GM21528 (cell line): ENCODE results near the gene UBR2.
"Not testable (repeated sequence)": the region's sequence is repeated elsewhere in the genome, so short reads cannot be mapped to it uniquely, and the experiment has no call there.

Experiments
- ATAC-seq: cut with Tn5 transposase; IDR thresholded peaks from one replicate; pipeline ENCODE4 v1.9.1; 2021; ENCODE audit warnings: mild to moderate bottlenecking, moderate library complexity; ENCODE audit not compliant: unreplicated experiment, low FRiP score

Gene UBR2

DNA sequence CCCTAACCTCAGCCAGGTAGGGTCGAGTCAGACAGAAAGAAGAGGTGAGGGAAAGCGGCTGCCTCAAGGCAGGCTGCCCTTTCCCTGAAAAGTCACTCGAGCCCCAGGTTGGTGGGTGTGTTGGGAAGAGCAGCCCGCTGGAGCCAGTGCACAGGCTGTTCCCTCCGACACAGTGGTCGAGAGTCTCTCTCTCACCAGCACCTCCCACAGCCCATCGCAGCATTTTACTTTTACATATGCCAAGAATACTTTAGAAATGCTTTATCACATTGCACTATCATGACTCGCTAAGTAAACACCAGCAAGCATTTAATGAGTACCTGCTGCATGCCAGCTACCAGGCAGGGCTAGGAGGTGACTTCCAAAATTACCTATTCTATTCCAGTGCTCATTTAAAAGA is 156.9 kb downstream of the UBR2 start:
- no peak for ATAC-seq

DNA sequence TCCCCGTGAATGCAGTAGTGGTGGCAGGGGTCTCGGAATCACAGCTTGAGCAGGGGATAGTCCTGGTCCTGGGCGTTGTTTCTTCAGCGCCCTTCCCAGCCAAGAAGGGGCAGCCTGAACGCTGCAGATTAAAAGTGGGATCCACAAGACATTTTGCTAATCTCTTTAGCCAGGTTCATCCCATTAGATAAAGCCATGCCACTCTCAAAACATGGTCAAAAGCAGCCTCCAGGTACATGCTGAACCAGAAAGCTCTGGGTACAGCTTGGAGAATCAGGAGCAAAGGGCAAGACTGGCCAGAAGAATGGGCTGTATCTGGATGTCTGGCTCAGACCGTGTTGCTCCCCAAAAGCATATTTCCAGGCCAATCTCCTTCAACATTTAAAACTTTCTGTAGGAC is 158.7 kb downstream of the UBR2 start, which contains the start of gene PRPH2:
PRPH2 (minus strand) TSS at position 101 of the 400 bp plus-strand sequence. CDS start 263 bp downstream, outside the sequence.
- no peak for ATAC-seq

DNA sequence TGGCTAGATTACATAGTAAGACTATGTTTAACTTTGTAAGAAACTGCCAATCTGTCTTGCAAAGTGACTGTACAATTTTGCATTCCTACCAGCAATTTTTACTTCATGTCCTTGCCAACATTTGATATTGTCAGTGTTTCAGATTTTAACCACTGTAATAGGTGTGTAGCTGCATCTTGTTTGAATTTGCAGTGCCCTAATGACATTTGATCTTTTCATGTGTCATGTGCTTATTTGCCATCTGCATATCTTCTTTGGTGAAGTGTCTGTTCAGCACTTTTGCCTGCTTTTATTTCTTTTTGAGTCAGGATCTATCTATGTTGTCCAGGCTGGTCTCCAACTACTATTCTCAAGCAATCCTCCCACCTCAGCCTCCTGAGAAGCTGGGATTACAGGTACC is 161.0 kb downstream of the UBR2 start:
- no peak for ATAC-seq

DNA sequence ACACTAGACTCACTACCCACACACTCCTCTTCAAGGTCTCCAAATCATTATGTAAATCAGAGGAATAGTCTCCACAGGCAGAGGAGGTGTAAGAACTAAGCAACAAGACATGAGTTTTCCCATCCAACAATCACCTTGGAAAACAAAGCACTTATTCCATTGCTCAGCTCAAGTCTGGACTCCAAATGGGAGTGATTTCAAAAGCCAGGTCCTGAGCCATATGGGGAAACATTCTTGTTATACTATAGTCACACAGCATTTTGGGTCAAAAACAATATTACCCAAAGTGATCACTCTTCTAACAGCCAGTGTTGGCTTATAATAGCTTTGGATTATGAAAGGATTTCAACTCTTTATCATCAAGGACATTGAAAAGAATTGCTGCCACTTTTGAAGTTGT is 162.2 kb downstream of the UBR2 start:
- no peak for ATAC-seq

DNA sequence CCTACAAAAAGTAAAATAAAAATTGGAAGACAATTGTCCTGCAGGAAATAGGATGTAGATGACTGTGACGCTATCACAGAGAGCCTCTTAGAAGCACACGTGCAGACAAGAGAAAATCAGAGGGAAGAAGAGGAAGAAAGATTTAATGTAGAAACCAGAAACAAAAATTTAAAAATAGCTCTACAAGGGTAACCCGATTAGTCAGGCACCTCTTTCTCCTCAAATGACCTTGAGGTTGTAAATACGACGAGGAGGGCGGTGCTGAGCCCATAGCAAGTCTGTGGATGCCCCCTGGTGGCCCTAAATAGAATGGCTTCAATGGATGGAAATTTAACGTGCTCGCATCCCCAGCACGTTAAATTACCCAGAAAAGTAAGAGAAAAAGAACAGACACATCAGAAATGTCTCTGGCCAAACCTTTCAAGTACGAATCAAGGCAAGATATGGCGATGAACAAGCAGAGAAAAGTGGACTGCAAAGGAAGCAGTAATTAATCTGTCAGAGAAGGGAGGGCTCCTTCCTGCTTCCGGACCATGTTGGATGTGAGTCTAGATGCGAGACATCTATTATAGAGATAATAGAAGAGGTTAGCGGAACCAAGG is 162.8 kb downstream of the UBR2 start:
- ATAC-seq, result peak; percentile 82

DNA sequence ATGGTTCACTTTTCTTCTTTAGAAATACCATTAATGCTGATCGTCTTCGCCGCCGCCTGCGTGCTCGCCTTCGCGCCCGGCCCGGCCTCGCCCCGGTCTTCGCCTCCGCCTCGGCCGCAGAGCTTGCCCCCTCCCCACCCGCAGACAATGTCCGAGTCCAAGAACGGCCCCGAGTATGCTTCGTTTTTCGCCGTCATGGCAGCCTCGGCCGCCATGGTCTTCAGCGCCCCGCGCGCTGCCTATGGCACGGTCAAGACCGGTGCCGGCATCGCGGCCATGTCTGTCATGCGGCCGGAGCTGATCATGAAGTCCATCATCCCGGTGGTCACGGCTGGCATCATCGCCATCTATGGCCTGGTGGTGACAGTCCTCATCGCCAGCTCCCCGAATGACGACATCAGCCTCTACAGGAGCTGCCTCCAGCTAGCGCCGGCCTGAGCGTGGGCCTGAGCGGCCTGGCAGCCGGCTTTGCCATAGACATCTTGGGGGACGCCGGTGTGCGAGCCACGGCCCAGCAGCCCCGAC is 163.3 kb downstream of the UBR2 start:
- no peak for ATAC-seq

DNA sequence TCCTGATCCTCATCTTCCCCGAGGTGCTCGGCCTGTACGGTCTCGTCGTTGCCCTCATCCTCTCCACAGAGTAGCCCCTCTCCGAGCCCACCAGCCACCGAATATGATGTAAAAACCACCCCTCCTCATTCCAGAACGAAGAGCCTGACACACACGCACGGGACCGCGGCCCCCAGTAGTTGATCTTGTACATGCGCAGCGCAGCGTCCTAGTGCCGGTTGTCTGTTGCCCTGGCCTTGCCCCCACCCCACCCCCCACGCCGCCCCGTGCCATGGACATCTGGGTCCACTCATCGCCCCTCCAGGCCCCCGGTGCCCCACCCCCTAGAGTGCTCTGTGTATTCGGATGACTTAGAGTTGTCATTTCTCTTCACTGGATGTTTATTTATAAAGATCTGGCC is 163.8 kb downstream of the UBR2 start:
- ATAC-seq, result no peak

DNA sequence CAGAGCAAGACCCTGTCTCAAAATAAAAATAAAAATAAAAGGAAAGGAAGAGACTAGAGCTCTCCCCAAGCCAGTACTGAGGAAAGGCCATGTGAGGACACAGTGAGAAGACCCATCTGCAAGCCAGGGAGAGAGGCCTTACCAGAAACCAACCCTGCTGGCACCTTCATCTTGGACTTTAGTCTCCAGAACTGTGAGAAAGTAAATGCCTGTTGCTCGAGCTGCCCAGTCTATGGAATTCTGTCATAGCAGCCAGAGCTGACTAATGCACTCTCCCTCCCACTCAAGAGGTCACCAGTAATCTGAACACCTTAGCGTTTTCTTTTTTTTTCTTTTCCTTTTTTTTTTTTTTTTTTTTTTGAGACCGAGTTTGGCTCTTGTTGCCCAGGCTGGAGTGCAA is 165.9 kb downstream of the UBR2 start:
- ATAC-seq, result no peak

DNA sequence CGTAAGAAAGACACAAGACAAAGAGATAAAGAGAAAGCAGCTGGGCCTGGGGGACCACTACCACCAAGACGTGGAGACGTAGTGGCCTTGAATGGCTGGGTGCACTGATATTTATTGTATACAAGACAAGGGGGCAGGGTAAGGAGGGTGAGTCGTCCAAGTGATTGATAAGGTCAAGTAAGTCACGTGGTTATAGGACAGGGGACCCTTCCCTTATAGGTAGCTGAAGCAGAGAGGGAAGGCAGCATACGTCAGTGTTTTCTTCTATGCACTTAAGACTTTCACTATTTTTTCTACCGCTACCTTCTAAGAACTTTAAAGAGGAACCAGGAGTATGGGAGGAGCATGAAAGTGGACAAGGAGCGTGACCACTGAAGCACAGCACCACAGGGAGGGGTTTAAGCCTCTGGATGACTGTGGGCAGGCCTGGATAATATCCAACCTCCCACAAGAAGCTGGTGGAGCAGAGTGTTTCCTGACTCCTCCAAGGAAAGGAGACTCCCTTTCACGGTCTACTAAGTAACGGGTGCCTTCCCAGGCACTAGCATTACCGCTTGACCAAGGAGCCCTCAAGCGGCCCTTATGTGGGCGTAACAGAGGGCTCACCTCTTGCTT is 170.1 kb downstream of the UBR2 start:
- not testable (repeated sequence) for ATAC-seq

DNA sequence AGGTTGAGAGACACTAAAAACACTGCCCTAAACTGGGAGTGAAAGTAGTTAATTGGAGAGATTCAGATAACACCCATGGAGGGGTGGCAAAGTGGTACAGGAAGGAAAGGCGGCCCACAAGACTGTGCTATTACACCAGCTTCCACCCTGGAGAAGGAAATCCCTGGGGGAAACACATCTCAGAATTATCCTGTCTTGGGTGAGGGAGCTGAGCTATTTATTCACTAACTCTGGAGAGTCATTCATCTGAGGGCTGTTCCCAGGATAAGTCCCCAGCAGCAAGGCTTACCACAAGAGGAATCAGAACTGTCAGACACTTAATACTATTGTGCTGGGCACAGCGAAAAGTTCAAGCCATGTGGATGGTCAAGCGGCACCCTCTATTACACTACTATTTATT is 172.1 kb downstream of the UBR2 start:
- no peak for ATAC-seq

DNA sequence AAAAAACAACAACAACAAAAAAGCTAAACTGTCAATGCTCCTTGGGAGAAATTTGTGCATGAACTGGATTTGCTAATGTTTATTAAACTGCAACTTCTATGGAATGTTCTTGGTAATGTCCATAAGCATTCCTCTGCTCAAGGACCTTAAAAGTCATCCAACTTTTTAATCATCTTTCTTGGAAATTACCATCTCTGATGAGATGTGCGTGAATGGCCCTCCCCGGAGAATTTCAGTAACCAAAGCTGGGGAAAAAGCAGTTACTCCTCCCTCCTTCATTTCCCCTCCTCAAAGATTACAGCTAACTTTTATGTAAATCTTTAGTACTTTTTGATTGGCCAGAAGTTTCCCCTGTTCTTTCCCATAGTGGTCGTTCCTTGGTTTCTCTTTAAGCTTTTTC is 176.9 kb downstream of the UBR2 start:
- no peak for ATAC-seq

DNA sequence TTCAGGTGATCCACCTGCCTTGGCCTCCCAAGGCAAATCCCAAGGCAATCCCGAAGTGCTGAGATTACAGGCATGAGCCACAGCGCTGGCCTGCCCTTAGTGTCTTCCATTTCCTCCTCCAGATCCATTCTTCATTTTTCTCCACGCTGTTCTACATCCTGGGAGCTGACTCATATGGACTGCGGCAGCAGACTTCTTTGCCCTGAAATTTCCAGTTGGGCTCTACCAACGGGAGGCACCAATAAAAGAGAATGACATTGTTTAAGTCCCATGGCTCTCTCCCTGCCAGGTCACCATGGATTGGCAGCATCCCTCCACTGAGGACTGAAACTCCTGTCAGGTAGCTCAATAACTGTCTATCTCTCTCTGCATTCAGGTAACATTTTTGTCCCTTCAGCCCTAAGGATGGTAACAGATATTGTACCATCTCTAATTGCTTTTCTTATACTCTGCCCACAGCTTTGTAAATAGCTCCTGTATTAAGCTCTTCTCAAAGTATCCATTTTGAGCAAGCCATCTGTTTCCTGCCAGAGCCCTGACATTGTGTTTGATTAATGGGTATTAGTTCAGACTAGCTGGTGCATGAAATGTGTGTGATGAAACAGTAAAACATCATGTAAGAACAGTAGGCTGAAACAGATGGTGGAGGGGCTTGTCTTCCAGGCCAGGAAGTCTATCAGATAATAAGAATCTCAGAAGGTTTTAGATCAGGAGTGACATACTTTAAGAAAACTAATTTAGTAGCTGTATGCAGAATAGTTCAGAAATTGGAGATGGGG is 178.5 kb downstream of the UBR2 start:
- ATAC-seq, result no peak
